HEK293 (cell line): ENCODE results near the gene PPP2R5D.
"Not testable (repeated sequence)": the region's sequence is repeated elsewhere in the genome, so short reads cannot be mapped to it uniquely, and the experiment has no call there.

Source experiments
- CTCF ChIA-PET: fragments of 350-600 bp; formaldehyde crosslinking; extraction: SDS; loops from one replicate; lab custom pipeline; 2021; ENCODE audit warnings: antibody characterized with exemption; lab: Yijun Ruan, JAX
- POLR2A ChIA-PET: fragments of 300-600 bp; formaldehyde crosslinking; extraction: SDS; loops from one replicate; lab custom pipeline; 2020; ENCODE audit warnings: antibody characterized with exemption, inconsistent platforms; lab: Yijun Ruan, JAX
- H3K27ac ChIP-seq: fragments of 200-500 bp; sonication (Bioruptor generic); 2 replicates; pipeline ENCODE4 v1.5.1; 2014; ENCODE audit warnings: low read depth, low read length, control low read depth, inconsistent platforms; ENCODE audit errors: extremely low read depth
- H3K36me3 ChIP-seq, 2 experiments: fragments of 200-500 bp in 1 of 2; sonication (Bioruptor generic) in 1 of 2; 1 replicate in 1 of 2; 2 replicates in 1 of 2; pipeline ENCODE4 v1.5.1; 2014 to 2017; ENCODE audit warnings: inconsistent platforms in 2 of 2, low read length in 2 of 2; ENCODE audit not compliant: control insufficient read depth in 2 of 2, insufficient read depth in 1 of 2
- H3K4me1 ChIP-seq: fragments of 200-500 bp; sonication (Bioruptor generic); 2 replicates; pipeline ENCODE4 v1.5.1; 2014; ENCODE audit warnings: mild to moderate bottlenecking, low read length, inconsistent platforms; ENCODE audit not compliant: control insufficient read depth, insufficient read depth
- H3K4me3 ChIP-seq: 2 replicates; pipeline ENCODE4 v1.5.1; 2011; ENCODE audit warnings: low read depth, mild to moderate bottlenecking, control low read depth, low read length, moderate library complexity
- H3K9me3 ChIP-seq: fragments of 200-500 bp; sonication (Bioruptor generic); 2 replicates; pipeline ENCODE4 v1.5.1; 2014; ENCODE audit warnings: low read depth, low read length, inconsistent platforms; ENCODE audit not compliant: control insufficient read depth, insufficient read depth
- ELK4 ChIP-seq: IDR thresholded peaks from 2 replicates; pipeline ENCODE4 v1.6.1; 2011; ENCODE audit warnings: mild to moderate bottlenecking, low read depth, low read length, borderline replicate concordance
- GLIS2 ChIP-seq: fragments of 450-650 bp; formaldehyde crosslinking; IDR thresholded peaks from 2 replicates; pipeline ENCODE4 v1.5.1; 2016; ENCODE audit warnings: missing biosample characterization, missing genetic modification characterization
- PRDM2 ChIP-seq: fragments of 450-650 bp; formaldehyde crosslinking; IDR thresholded peaks from 2 replicates; pipeline ENCODE4 v1.5.1; 2016; ENCODE audit warnings: missing biosample characterization, missing genetic modification characterization, borderline replicate concordance
- SALL2 ChIP-seq: fragments of 450-650 bp; formaldehyde crosslinking; IDR thresholded peaks from 2 replicates; pipeline ENCODE4 v1.5.0; 2017; ENCODE audit warnings: missing biosample characterization, mild to moderate bottlenecking, missing genetic modification characterization, borderline replicate concordance
- ZBTB10 ChIP-seq: fragments of 450-650 bp; formaldehyde crosslinking; IDR thresholded peaks from 2 replicates; pipeline ENCODE4 v1.5.1; 2016; ENCODE audit warnings: missing biosample characterization, missing genetic modification characterization
- ZBTB20 ChIP-seq: fragments of 450-650 bp; formaldehyde crosslinking; IDR thresholded peaks from 2 replicates; pipeline ENCODE4 v1.5.1; 2016; ENCODE audit warnings: missing biosample characterization, missing genetic modification characterization
- ZBTB26 ChIP-seq: fragments of 450-650 bp; formaldehyde crosslinking; optimal IDR thresholded peaks from 2 replicates; pipeline ENCODE3; 2016; ENCODE audit warnings: missing biosample characterization, mild to moderate bottlenecking, missing genetic modification characterization
- ZIC2 ChIP-seq: fragments of 450-650 bp; formaldehyde crosslinking; IDR thresholded peaks from 2 replicates; pipeline ENCODE4 v1.5.1; 2016; ENCODE audit warnings: missing biosample characterization, missing genetic modification characterization
- ZNF404 ChIP-seq: fragments of 450-650 bp; formaldehyde crosslinking; IDR thresholded peaks from 2 replicates; pipeline ENCODE4 v1.5.1; 2017; ENCODE audit warnings: missing biosample characterization, missing genetic modification characterization
- ZNF510 ChIP-seq: fragments of 450-650 bp; formaldehyde crosslinking; IDR thresholded peaks from 2 replicates; pipeline ENCODE4 v1.5.1; 2018; ENCODE audit warnings: mild to moderate bottlenecking, missing genetic modification characterization, missing biosample characterization; ENCODE audit not compliant: insufficient replicate concordance
- ZNF621 ChIP-seq: fragments of 450-650 bp; formaldehyde crosslinking; IDR thresholded peaks from 2 replicates; pipeline ENCODE4 v1.5.1; 2017; ENCODE audit warnings: missing biosample characterization, missing genetic modification characterization
- ZNF658 ChIP-seq: fragments of 450-650 bp; formaldehyde crosslinking; IDR thresholded peaks from 2 replicates; pipeline ENCODE4; 2016; ENCODE audit warnings: missing biosample characterization, missing genetic modification characterization
- ZNF660 ChIP-seq: fragments of 450-650 bp; IDR thresholded peaks from 2 replicates; pipeline ENCODE4 v1.5.1; 2018; ENCODE audit warnings: missing biosample characterization, mild to moderate bottlenecking, missing genetic modification characterization
- ZNF768 ChIP-seq: fragments of 450-650 bp; formaldehyde crosslinking; IDR thresholded peaks from 2 replicates; pipeline ENCODE4 v1.5.1; 2018; ENCODE audit warnings: missing biosample characterization, mild to moderate bottlenecking, missing genetic modification characterization
- ZSCAN18 ChIP-seq: fragments of 450-650 bp; formaldehyde crosslinking; IDR thresholded peaks from 2 replicates; pipeline ENCODE4 v1.5.1; 2016; ENCODE audit warnings: missing biosample characterization, missing genetic modification characterization

The PPP2R5D gene

GRCh38 chr6:42940493-42941045 is 43.8 kb upstream of the PPP2R5D start:
- no peak for TF ChIP-seq ELK4
- no peak for TF ChIP-seq ZSCAN18 (tag by site-specific recombination)
- no peak for TF ChIP-seq SALL2 (tag by site-specific recombination)
- TF ChIP-seq ZNF510 (tag by site-specific recombination) = no peak
- no peak for TF ChIP-seq ZNF621 (tag by site-specific recombination)
- TF ChIP-seq ZNF658 (tag by site-specific recombination) = no peak
- no peak for TF ChIP-seq ZBTB20
- Histone ChIP-seq H3K9me3 (no peaks in the 10 kb centered on the region), H3K4me3 (no peak overlapping the region), H3K36me3 (peaks cover 24 to 56% of the 10 kb centered on the region in 2 experiments), H3K4me1 (no peaks in the 10 kb centered on the region), H3K27ac (no peak overlapping the region)
- CTCF ChIA-PET = interaction anchor here (0.6 to 1.0 kb wide), 2 partner anchors 17 to 19 kb away, joined by 3 read pairs; partner anchors contain the start of gene GNMT
- POLR2A ChIA-PET = interaction anchor here (0.6 to 1.1 kb wide), 6 partner anchors 10 to 399 kb away, joined by 3 to 7 read pairs (median 4); partner anchors contain the start of genes CNPY3 and PPP2R5D

GRCh38 chr6:42941356-42941755 is 43.0 kb upstream of the PPP2R5D start:
- POLR2A ChIA-PET = interaction anchor here (0.6 to 1.1 kb wide), 4 partner anchors 11 to 222 kb away, joined by 3 to 7 read pairs (median 5); partner anchors contain the start of gene CNPY3
- H3K27ac ChIP-seq, H3K9me3 ChIP-seq, H3K4me3 ChIP-seq, H3K4me1 ChIP-seq: not testable (repeated sequence)
- CTCF ChIA-PET = interaction anchor here (1.0 kb wide), 1 partner anchor 19 kb away, joined by 3 read pairs; the partner anchor contains the start of gene GNMT
- H3K36me3 ChIP-seq = peaks cover 23 to 48% of the 10 kb centered on the region in 2 experiments

- Histone ChIP-seq H3K4me3 (no peak overlapping the region), H3K9me3 (no peaks in the 10 kb centered on the region), H3K36me3 (peaks cover 14 to 38% of the 10 kb centered on the region in 2 experiments), H3K27ac (no peak overlapping the region), H3K4me1 (no peaks in the 10 kb centered on the region)
- ChIA-PET POLR2A (interaction anchor here (1.3 kb wide), 1 partner anchor 13 kb away, joined by 3 read pairs; the partner anchor contains the start of gene CNPY3), CTCF (interaction anchor here (0.7 kb wide), 1 partner anchor 387 kb away, joined by 9 read pairs; no protein-coding TSS in a partner anchor)
- TF ChIP-seq PRDM2 (tag by site-specific recombination) (no peak), ZBTB26 (tag by site-specific recombination) (no peak), ZBTB10 (tag by site-specific recombination) (no peak), ZIC2 (tag by site-specific recombination) (no peak), ZNF768 (tag by site-specific recombination) (no peak), GLIS2 (tag by site-specific recombination) (no peak), ZNF404 (no peak), ZNF660 (tag by site-specific recombination) (no peak)
These were observed 41.9 kb upstream of the PPP2R5D start for GRCh38 chr6:42942444-42942843.
